RWPE2 (cell line): ENCODE data around the gene NIPAL4.

Experiments used
- ATAC-seq: fragments of 200-7000 bp; cut with Tn5 transposase; 3 replicates; pipeline ENCODE4 v1.9.1; 2021; ENCODE audit warnings: low read depth
- DNase-seq: peaks from one replicate; pipeline ENCODE4 v3.0.0-alpha.2; 2020; ENCODE audit warnings: low spot score
- H3K27ac ChIP-seq: fragments of 450-650 bp; 2 replicates; pipeline ENCODE4 v1.5.1; 2017; ENCODE audit warnings: mild to moderate bottlenecking; ENCODE audit not compliant: poor library complexity, severe bottlenecking
- H3K27me3 ChIP-seq: fragments of 250-450 bp; sonication (Bioruptor Pico); 2 replicates; pipeline ENCODE4 v1.5.1; 2021; ENCODE audit warnings: mild to moderate bottlenecking, moderate library complexity; ENCODE audit not compliant: insufficient read depth, poor library complexity, severe bottlenecking
- H3K36me3 ChIP-seq: fragments of 250-450 bp; sonication (Bioruptor Pico); 2 replicates; pipeline ENCODE4 v1.5.1; 2020; ENCODE audit warnings: low read depth, mild to moderate bottlenecking, moderate library complexity
- H3K4me1 ChIP-seq: fragments of 250-450 bp; sonication (Bioruptor Pico); 2 replicates; pipeline ENCODE4 v1.5.1; 2021; ENCODE audit warnings: mild to moderate bottlenecking, moderate library complexity; ENCODE audit not compliant: insufficient read depth, poor library complexity, severe bottlenecking
- H3K4me3 ChIP-seq: fragments of 250-450 bp; sonication (Bioruptor Pico); 2 replicates; pipeline ENCODE4 v1.5.1; 2021; ENCODE audit warnings: mild to moderate bottlenecking, moderate library complexity; ENCODE audit not compliant: severe bottlenecking
- H3K9me3 ChIP-seq: fragments of 250-450 bp; sonication (Bioruptor Pico); 2 replicates; pipeline ENCODE4 v1.5.1; 2021; ENCODE audit warnings: mild to moderate bottlenecking, moderate library complexity; ENCODE audit not compliant: severe bottlenecking
- TF ChIP-seq, protein P1 (sequence below): fragments of 450-650 bp; IDR thresholded peaks from one replicate; pipeline ENCODE4 v1.5.1; 2017; ENCODE audit warnings: mild to moderate bottlenecking, moderate library complexity; ENCODE audit not compliant: poor library complexity, severe bottlenecking

The NIPAL4 gene

DNA sequence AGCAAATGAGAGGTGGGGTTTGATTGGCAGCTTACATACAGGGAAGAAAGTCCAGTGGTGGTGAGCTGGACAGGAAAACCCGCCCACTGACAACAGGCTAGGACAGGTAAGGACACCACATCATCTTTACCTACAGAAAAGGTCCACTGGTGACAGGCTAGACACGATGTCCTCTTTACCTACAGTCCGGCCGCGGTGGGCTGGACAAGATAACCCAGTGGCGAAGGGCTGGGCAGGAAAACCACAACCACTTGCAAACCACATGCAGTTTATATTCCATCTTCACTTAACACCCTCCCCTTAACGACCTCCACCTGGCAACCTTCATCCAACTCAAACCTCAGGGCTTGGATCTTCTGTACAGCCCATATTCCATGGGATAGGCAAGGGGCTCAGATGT is 5.0 kb upstream of the NIPAL4 start:
- ATAC-seq (no peak), DNase-seq (no peak)
- H3K27me3 ChIP-seq = no peaks in the 10 kb centered on the region

DNA sequence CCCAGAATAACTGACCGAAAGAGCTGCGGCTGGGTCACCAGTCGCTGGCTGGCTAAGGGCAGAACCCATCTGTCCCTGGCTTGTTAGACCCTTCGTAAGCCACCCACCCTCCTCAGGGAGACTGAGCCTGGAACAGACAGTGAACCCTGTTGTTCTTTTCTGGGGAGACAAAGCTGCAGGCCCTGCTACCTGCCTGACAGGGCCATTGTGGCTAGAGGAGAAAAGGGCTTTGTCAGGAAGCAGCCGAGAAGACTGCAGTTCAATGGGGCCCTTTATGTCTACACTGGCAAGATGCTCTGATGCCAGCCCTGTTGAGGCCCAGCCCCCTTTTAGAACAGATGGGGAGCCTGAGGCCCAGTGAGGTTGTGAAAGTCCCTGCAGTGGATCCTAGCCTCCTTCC is 3.7 kb upstream of the NIPAL4 start:
- no peak overlapping the region for H3K4me3 ChIP-seq
- ATAC-seq (no peak), DNase-seq (no peak)
- H3K9me3 ChIP-seq = no peaks in the 10 kb centered on the region
- no peaks in the 10 kb centered on the region for H3K36me3 ChIP-seq
- H3K4me1 ChIP-seq = peaks cover 11% of the 10 kb centered on the region
- H3K27me3 ChIP-seq = no peaks in the 10 kb centered on the region
- TF ChIP-seq, protein P1, sequence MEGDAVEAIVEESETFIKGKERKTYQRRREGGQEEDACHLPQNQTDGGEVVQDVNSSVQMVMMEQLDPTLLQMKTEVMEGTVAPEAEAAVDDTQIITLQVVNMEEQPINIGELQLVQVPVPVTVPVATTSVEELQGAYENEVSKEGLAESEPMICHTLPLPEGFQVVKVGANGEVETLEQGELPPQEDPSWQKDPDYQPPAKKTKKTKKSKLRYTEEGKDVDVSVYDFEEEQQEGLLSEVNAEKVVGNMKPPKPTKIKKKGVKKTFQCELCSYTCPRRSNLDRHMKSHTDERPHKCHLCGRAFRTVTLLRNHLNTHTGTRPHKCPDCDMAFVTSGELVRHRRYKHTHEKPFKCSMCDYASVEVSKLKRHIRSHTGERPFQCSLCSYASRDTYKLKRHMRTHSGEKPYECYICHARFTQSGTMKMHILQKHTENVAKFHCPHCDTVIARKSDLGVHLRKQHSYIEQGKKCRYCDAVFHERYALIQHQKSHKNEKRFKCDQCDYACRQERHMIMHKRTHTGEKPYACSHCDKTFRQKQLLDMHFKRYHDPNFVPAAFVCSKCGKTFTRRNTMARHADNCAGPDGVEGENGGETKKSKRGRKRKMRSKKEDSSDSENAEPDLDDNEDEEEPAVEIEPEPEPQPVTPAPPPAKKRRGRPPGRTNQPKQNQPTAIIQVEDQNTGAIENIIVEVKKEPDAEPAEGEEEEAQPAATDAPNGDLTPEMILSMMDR = no peak
- H3K27ac ChIP-seq = no peak overlapping the region

More for the DNA sequence above, 5.0 kb upstream of the NIPAL4 start:
- Histone ChIP-seq H3K9me3 (no peaks in the 10 kb centered on the region), H3K4me3 (no peak overlapping the region), H3K4me1 (no peaks in the 10 kb centered on the region), H3K36me3 (no peaks in the 10 kb centered on the region), H3K27ac (no peak overlapping the region)
- TF ChIP-seq, protein P1 = no peak

DNA sequence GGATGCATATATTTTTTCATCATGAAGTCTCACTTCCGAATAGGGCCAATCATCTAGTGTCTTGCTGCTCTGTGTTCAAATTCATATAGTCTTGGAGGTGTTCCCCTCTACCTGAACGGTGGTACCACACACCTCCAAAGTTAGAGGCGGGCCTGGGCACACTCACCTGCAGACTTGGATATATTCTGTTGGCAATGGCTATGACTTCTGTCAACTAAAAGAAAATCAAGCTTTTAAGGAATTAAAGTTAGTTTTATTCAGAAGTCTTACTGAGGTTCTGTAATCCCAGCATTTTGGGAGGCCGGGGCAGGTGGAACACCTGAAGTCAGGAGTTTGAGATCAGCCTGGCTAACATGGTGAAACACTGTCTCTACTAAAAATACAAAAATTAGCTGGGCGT is 2.6 kb upstream of the NIPAL4 start:
- ATAC-seq (no peak), DNase-seq (no peak)
- H3K27ac ChIP-seq = no peak overlapping the region
- no peak overlapping the region for H3K4me3 ChIP-seq
- H3K9me3 ChIP-seq = no peaks in the 10 kb centered on the region
- peaks cover 16% of the 10 kb centered on the region for H3K4me1 ChIP-seq
- H3K36me3 ChIP-seq = no peaks in the 10 kb centered on the region
- no peaks in the 10 kb centered on the region for H3K27me3 ChIP-seq
- TF ChIP-seq, protein P1 = no peak

DNA sequence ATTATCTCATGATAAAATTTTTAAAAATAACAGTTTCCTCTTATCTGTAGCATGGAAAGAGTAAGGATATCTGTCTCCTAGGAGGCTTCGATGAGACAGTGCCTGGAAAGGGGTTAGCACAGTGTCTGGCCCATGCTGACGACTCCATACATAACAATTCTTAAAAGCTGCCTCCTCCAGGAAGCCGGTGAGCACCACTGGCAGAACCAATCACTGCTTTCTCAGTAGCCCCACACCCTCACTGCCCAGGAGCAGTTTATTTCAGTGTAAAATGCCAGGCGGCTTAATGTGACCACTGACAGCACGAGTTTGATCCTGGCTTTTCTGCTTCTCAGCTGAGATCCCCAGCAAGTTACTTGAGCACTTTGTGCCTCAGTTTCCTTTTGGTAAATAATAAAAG is 1.2 kb upstream of the NIPAL4 start:
- peak; percentile 21 for DNase-seq
- TF ChIP-seq, protein P1 = no peak
- no peak overlapping the region for H3K4me3 ChIP-seq
- H3K4me1 ChIP-seq = peaks cover 24% of the 10 kb centered on the region
- H3K27me3 ChIP-seq = no peaks in the 10 kb centered on the region
- no peak overlapping the region for H3K27ac ChIP-seq
- H3K9me3 ChIP-seq = no peaks in the 10 kb centered on the region
- no peak for ATAC-seq
- H3K36me3 ChIP-seq = no peaks in the 10 kb centered on the region

DNA sequence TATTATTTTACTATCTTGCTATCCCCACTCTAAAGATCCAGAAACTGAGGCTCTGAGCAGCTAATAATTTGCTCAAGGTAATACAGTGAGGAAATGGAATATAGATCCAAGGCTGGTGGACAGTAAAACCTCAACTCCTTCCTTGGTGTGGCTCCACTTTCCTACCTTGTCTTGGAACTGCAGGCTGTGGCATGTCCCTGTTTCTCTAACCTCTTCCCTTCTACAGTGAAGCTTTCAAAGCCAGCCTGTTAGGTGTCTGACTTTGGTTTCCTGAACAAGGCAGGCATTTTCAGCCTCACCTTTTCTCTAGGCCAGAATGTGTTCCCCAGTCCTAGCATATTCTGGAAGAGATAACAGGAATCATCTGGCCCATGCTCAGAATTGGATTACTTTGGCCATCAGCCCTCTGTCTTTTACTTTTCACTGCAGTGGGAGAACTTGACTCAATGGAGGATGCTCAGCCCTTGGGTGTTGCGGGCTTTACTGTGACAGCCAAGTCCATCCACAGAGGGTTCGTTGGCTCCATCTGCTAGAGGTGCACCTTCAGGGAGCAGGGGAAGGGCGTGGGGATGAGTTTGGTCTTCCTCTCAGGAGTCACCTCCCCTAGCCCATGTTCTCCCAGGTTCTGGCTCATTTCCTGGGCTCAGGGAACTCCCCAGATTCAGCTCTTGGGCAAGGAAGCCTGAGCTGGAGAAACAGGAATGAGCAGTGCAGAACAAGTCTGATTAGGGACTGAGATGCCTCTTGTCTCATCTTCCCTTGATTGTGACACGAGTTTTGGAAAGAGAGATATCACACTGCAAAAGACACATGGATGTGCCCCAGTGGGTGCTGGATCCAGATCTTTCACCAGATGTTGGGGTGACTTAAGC is 1.1 kb downstream of the NIPAL4 start:
- H3K36me3 ChIP-seq = no peaks in the 10 kb centered on the region
- H3K27me3 ChIP-seq = no peaks in the 10 kb centered on the region
- no peak overlapping the region for H3K4me3 ChIP-seq
- no peaks in the 10 kb centered on the region for H3K9me3 ChIP-seq
- DNase-seq (peak; percentile 59), ATAC-seq (no peak)
- peaks cover 39% of the 10 kb centered on the region for H3K4me1 ChIP-seq
- no peak overlapping the region for H3K27ac ChIP-seq
- TF ChIP-seq, protein P1 = no peak
